HG03469 (cell line): ENCODE data around the gene UMAD1.
"Not testable (repeated sequence)": the region's sequence is repeated elsewhere in the genome, so short reads cannot be mapped to it uniquely, and the experiment has no call there.

Experiments used
- ATAC-seq: cut with Tn5 transposase; IDR thresholded peaks from one replicate; pipeline ENCODE4 v1.9.1; 2021; ENCODE audit warnings: mild to moderate bottlenecking, moderate library complexity, moderate number of reproducible peaks; ENCODE audit not compliant: unreplicated experiment

UMAD1 gene

DNA sequence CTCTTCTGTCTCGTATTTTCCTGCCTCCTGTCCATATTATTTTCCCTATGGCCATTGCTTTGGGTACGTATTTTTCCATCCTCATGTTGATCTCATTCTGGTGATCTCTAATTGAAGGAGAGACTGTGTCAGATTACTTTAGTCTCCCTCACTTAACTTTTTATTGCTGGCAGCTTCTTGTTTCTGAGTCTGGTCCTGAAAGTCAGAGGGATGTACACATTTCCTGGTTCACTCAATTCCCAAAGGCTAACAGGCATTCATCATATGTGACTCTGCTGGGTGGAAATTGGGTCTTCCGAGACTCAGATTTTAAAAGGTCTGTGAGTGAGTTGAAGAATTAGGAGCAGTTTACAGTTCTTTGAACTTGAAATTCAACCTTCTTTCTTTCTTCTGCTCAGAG, 10.9 kb downstream of the UMAD1 start:
- no peak for ATAC-seq

- no peak for ATAC-seq
Observed at GRCh38 chr7:7652798-7653540, 12.4 kb downstream of the UMAD1 start.

- ATAC-seq: no peak
Observed at GRCh38 chr7:7653593-7654187, 13.1 kb downstream of the UMAD1 start.

- ATAC-seq: no peak
Observed at GRCh38 chr7:7654964-7655715, 14.6 kb downstream of the UMAD1 start.

- not testable (repeated sequence) for ATAC-seq
Observed at GRCh38 chr7:7656459-7656858, 15.9 kb downstream of the UMAD1 start.

GRCh38 chr7:7662527-7662926, 22.0 kb downstream of the UMAD1 start:
- no peak for ATAC-seq

DNA sequence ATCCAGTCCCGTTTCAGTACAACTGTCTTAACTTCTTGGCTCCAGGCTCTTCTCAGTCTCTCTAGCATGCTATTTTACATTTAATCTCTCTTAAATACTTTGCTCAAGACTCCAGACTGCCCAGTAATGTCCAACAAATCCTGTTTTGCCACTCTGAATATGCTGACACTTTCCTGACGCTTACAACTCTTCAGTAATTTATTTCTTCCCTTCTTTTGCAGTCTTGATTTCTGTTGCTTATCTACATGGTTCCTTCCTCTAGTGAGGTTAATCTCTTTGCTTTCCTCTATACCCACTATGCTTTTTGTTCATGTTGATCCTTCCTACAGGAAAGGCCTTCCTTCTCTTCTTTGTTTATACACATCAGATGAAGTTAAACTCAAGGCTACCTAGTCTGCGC, 23.7 kb downstream of the UMAD1 start:
- ATAC-seq: no peak

DNA sequence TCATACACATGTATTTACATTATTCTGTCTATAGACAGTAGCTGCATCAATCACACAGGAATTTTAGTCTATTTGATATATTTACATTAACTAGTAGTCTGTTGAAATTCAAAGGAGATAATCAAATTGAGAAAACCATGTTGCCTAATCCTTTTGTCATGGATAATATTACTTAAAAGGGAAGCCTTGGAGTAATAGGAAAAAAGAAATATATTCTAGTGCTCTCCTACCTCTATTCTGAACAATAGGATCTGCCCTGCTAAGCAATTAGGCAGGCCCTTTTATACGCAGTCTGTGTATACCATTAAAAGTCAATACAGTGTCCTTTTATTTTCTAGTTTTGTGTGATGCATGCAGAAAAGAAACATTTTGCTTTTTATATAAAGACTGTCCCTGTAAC, 24.5 kb downstream of the UMAD1 start:
- ATAC-seq: no peak

- ATAC-seq: no peak
Observed at GRCh38 chr7:7667187-7667586, 26.6 kb downstream of the UMAD1 start.

DNA sequence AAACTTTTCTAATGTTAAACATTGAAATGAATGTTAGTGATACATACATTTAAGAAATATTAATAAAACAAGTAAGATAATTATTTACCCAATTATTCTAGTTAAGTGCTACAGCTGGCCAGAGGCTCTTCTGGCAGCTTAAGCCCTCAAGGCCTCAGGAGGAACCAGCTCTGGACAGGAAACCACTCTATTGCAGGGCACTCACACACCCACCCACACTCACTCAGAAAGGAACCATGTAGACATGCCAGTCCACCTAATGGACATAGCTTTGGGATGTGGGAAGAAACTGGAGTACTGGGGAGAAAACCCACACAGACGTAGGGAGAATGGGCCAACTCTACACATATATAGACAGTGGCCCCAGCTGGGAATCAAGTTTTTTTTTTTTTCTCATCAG, 28.2 kb downstream of the UMAD1 start:
- ATAC-seq: no peak

DNA sequence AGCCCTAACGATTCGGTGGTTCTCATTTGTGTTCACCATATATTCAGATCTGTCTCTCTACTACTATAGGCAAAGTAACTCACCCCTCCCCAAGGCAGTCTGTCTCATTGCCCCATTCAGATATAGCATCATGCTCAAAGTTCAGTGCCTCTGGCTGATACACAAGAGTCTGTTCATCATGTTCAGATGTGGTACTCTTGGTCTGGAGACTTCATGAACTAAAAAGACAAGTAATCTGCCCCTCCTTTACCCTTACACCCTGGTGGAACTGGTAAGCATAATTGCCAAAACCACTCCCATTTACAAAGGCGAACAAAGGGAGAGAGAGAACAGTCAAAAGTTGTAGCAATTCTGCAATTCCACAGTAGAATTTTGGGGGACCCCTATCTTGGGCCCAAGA, 29.9 kb downstream of the UMAD1 start:
- no peak for ATAC-seq

GRCh38 chr7:7671361-7671760, 30.8 kb downstream of the UMAD1 start:
- ATAC-seq: no peak

GRCh38 chr7:7672545-7673239, 32.1 kb downstream of the UMAD1 start:
- ATAC-seq: no peak

GRCh38 chr7:7673240-7673550, 32.6 kb downstream of the UMAD1 start:
- no peak for ATAC-seq

GRCh38 chr7:7675686-7676085, 35.1 kb downstream of the UMAD1 start:
- ATAC-seq: no peak

DNA sequence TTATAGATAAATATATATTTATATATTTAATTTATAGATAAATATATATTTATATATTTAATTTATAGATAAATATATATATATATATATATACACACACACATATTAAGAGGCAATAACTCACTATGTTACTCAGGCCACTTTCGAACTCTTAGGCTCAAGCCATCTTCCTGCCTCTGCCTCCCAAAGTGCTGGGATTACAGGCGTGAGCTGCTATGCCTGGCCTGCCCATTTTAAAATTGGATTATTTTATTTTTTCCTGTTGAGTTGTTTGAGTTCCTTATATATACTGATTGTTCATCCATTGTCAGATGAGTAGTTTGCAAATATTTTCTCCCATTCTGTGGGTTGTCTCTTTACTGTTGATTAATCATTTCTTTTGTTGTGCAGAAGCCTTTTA, 39.1 kb downstream of the UMAD1 start:
- ATAC-seq: not testable (repeated sequence)

GRCh38 chr7:7681191-7681935, 40.8 kb downstream of the UMAD1 start:
- ATAC-seq: peak; percentile 83

- ATAC-seq: no peak
Observed at GRCh38 chr7:7681936-7682329, 41.4 kb downstream of the UMAD1 start.

- no peak for ATAC-seq
Observed at GRCh38 chr7:7682861-7683260, 42.3 kb downstream of the UMAD1 start.

DNA sequence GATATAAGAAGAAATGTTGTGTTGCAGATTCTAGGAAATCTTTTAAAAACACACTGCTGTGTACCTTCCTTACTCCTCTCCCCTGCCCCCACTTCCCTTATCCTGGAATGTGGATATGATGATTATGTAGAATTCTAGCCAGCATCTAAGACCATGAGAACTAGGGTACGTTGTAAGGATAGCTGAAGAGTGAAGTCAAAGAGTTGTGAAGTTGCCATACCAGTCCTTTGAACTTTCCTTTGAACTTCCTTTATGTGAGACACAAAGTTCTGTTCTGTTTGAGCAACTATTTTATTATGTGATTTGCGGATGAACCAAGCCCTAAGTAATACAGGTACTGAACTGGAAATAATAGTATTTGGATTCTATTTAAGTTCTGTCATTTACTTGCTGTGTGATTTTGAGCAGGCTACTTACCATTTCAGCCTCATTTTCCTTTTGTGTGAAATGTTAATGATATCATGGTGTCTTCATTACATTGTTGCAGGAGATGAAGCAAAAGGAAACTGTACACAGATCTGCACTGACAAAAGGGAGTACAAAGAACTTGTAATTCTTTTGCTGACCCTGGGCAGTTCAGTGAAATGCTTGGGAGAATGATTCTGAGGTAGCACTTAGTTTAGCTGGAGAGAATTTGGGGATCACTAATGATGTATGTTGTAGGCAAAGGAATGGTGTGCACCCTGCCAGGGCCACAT, 46.4 kb downstream of the UMAD1 start:
- no peak for ATAC-seq
